T-cell (primary cell): Measurements from ENCODE around the gene NFIA. TPM values are rescaled to one million over a fixed set of nuclear protein-coding genes. Genes with fewer than 3 reads are reported as not detected.

Experiments
- ATAC-seq, 4 experiments: fragments of 200-7000 bp in 3 of 4; fragments of 150-1000 bp in 1 of 4; cut with Tn5 transposase; replicated peaks in 1 of 4; 1 replicate in 3 of 4; 2 replicates in 1 of 4; pipeline ENCODE4 v1.10.0; 2021; ENCODE audit warnings: moderate library complexity in 3 of 4, mild to moderate bottlenecking in 2 of 4, moderate number of reproducible peaks in 1 of 4
- CTCF ChIA-PET, 2 donors: fragments of 300-600 bp; sonication (Branson Sonifier 250); formaldehyde crosslinking; loops; one replicate each; lab custom pipeline; 2022; ENCODE audit warnings: antibody characterized with exemption in 2 of 2; lab: Charles Lee
- POLR2A ChIA-PET, 2 donors: fragments of 300-600 bp; sonication (Branson Sonifier 250); formaldehyde crosslinking; loops; one replicate each; lab custom pipeline; 2022; ENCODE audit warnings: antibody characterized with exemption in 2 of 2; lab: Charles Lee
- DNase-seq, 35 experiments: peaks; one replicate each; pipeline versions ENCODE4 v3.0.0 to v3.0.0-alpha.2; 2013 to 2023
- H3K27ac ChIP-seq: one replicate; pipeline ENCODE4 v1.5.1; 2013; ENCODE audit warnings: low read length
- H3K27me3 ChIP-seq, 2 experiments: replicated peaks in 1 of 2; 1 replicate in 1 of 2; 2 replicates in 1 of 2; pipeline versions ENCODE4 v1.6.1 to v1.7.0; 2013; ENCODE audit warnings: low read length in 1 of 2, mixed read lengths in 1 of 2; ENCODE audit not compliant: control insufficient read depth in 2 of 2, insufficient read depth in 2 of 2; ENCODE audit errors: extremely low read depth in 1 of 2
- H3K36me3 ChIP-seq, 2 donors: 1 replicate in 1 of 2; 2 replicates in 1 of 2; pipeline versions ENCODE4 v1.6.1 to v1.7.0; 2013; ENCODE audit warnings: low read length in 1 of 2; ENCODE audit not compliant: control insufficient read depth in 2 of 2, insufficient read depth in 1 of 2; ENCODE audit errors: extremely low read depth in 1 of 2
- H3K4me1 ChIP-seq, 2 experiments: 1 replicate in 1 of 2; 2 replicates in 1 of 2; pipeline versions ENCODE4 v1.6.1 to v1.7.0; 2013; ENCODE audit warnings: low read length in 2 of 2, mixed read lengths in 1 of 2; ENCODE audit not compliant: insufficient read depth in 2 of 2, control insufficient read depth in 1 of 2; ENCODE audit errors: extremely low read depth in 1 of 2
- H3K4me3 ChIP-seq, 2 donors: 1 replicate in 1 of 2; 2 replicates in 1 of 2; pipeline versions ENCODE4 v1.5.1 to v1.7.0; 2013; ENCODE audit warnings: mild to moderate bottlenecking in 2 of 2, low read length in 1 of 2, moderate library complexity in 1 of 2; ENCODE audit not compliant: control insufficient read depth in 1 of 2; ENCODE audit errors: extremely low read depth in 1 of 2
- H3K9me3 ChIP-seq: 2 replicates; pipeline ENCODE4 v1.7.0; 2013
- H3K27ac Mint-ChIP-seq, 2 donors: one replicate each; pipeline ENCODE4 v1.8.0; 2020 to 2021; ENCODE audit warnings: mild to moderate bottlenecking in 2 of 2, mixed read lengths in 2 of 2
- H3K27me3 Mint-ChIP-seq, 2 donors: one replicate each; pipeline ENCODE4 v1.8.0; 2021 to 2022; ENCODE audit warnings: mixed read lengths in 2 of 2
- H3K36me3 Mint-ChIP-seq: one replicate; pipeline ENCODE4 v1.8.0; 2021; ENCODE audit warnings: mixed read lengths
- H3K4me1 Mint-ChIP-seq, 3 donors: one replicate each; pipeline ENCODE4 v1.8.0; 2020 to 2022; ENCODE audit warnings: mixed read lengths in 3 of 3, mild to moderate bottlenecking in 1 of 3
- H3K4me3 Mint-ChIP-seq, 3 donors: one replicate each; pipeline ENCODE4 v1.8.0; 2020 to 2022; ENCODE audit warnings: mild to moderate bottlenecking in 3 of 3, mixed read lengths in 3 of 3, moderate library complexity in 3 of 3
- H3K9me3 Mint-ChIP-seq, 3 donors: one replicate each; pipeline ENCODE4 v1.8.0; 2020 to 2022; ENCODE audit warnings: mixed read lengths in 3 of 3
- WGBS: methylation state at CpG from one replicate; pipeline ENCODE4 v1.1.5; 2013; ENCODE audit warnings: missing lambda C conversion rate; ENCODE audit not compliant: insufficient coverage; 5-methylcytosine and 5-hydroxymethylcytosine counted together
- total RNA-seq, 35 experiments: library from RNA in 6 of 35; stranded (reverse) in 6 of 35; fragments of 120-200 nt in 1 of 35; gene quantifications; one replicate each; pipeline versions ENCODE4 v1.2.1 to v1.2.4 and lab custom pipeline; 2013 to 2026

The NFIA gene
- total RNA-seq, 5 donors from 2014 or later (not counting 1 experiment from before 2014, with no cell fraction given): 5.1 to 10.1 (median 7.1) TPM

GRCh38 chr1:61270107-61270506 is 187.7 kb downstream of the NFIA start:
- peaks cover 10 to 12% (median 12%) of the 10 kb centered on the region in 3 donors for H3K4me1 Mint-ChIP-seq
- ATAC-seq (no peak), DNase-seq (no peak)
- no peak overlapping the region for H3K27ac Mint-ChIP-seq
- Histone ChIP-seq H3K36me3 (no peaks in the 10 kb centered on the region), H3K4me3 (no peak overlapping the region), H3K9me3 (no peaks in the 10 kb centered on the region), H3K4me1 (no peaks in the 10 kb centered on the region), H3K27ac (no peak overlapping the region), H3K27me3 (no peaks in the 10 kb centered on the region)
- H3K4me3 Mint-ChIP-seq: no peak overlapping the region
- ChIA-PET POLR2A (no interaction called here), CTCF (no interaction called here)
- H3K36me3 Mint-ChIP-seq: no peaks in the 10 kb centered on the region
- peaks cover 0 to 3% of the 10 kb centered on the region in 2 donors for H3K27me3 Mint-ChIP-seq
- no peaks in the 10 kb centered on the region for H3K9me3 Mint-ChIP-seq
- no CpG with 5 or more reads among the region's 2 CpGs for WGBS

DNA sequence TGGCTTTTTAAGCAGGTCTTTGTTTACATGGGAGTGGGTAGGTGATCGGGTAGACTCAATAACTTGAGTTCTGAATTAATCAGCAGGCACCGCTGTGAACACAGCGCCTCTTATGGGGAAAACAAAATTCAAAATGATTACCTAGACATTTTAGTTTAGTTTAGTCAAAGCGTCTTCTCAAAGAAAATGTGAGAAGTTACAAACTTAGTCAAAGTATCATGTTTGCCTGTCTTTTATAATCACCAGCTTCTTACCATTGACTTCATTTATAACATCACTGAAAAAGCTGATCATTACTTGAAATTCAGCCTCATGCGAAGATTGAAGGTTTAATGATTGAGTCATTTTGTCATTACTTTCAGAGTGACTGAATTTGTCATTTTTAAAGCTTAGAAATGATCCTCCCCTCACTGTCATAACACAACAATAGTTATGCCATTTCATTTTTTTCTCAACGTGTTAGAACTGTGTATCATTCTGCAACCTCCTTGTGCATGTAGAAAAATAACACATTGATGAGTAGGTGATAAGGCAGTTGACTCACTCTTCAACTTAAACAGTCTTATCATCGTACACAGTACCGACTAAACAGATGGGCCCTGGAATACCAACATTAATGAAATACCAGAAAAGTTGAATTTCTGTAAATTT is 188.5 kb downstream of the NFIA start:
- Histone ChIP-seq H3K27me3 (no peaks in the 10 kb centered on the region), H3K4me1 (no peaks in the 10 kb centered on the region), H3K4me3 (no peak overlapping the region), H3K36me3 (no peaks in the 10 kb centered on the region), H3K9me3 (no peaks in the 10 kb centered on the region), H3K27ac (no peak overlapping the region)
- 40% methylated on average over 1 of the region's 8 CpGs for WGBS
- POLR2A ChIA-PET: interaction anchor here in 1 of 2 donors (0.5 kb wide), 1 partner anchor 152 kb away, joined by 4 read pairs; no protein-coding TSS in a partner anchor
- Mint-ChIP-seq H3K27ac (no peak overlapping the region), H3K4me1 (peaks cover 10 to 12% (median 12%) of the 10 kb centered on the region in 3 donors), H3K36me3 (no peaks in the 10 kb centered on the region), H3K9me3 (no peaks in the 10 kb centered on the region), H3K4me3 (no peak overlapping the region), H3K27me3 (peaks cover 0 to 3% of the 10 kb centered on the region in 2 donors)
- CTCF ChIA-PET: interaction anchor here in 1 of 2 donors (0.5 kb wide), 1 partner anchor 592 kb away, joined by 4 read pairs; no protein-coding TSS in a partner anchor
- no peak for ATAC-seq
- peak in 1 of 35 experiments; percentile 12 for DNase-seq

GRCh38 chr1:61271412-61271789 is 189.0 kb downstream of the NFIA start:
- no peak overlapping the region for H3K4me3 Mint-ChIP-seq
- CTCF ChIA-PET: interaction anchor here in 1 of 2 donors (0.9 kb wide), 1 partner anchor 221 kb away, joined by 3 read pairs; no protein-coding TSS in a partner anchor

DNA sequence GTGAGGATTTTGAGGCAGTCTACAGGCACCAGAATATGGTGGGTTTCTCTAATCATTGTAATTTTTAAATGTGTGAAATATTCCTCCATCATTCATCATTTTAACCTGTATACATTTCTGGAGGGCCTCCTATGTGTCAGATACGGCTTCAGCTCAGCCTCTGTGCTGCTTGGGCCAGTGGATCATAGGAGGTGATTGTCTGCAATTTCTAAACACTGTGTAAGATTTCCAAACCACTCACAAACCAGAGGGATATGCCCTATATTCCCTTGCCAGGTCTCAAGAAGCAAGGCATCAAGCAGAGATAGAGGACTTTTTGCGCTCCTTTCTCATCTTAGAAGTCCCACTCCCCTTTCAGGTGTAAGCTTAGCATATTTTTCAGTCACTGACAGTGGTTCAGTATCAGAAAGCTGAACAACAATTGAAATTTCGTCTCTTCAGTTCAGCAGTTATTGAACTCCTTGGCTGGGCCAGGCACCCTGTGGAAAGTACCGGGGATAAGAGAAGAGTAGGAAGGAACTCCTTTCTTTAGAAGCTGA is 190.9 kb downstream of the NFIA start:
- Histone ChIP-seq H3K27me3 (no peaks in the 10 kb centered on the region), H3K4me3 (no peak overlapping the region), H3K36me3 (no peaks in the 10 kb centered on the region), H3K27ac (no peak overlapping the region), H3K9me3 (no peaks in the 10 kb centered on the region), H3K4me1 (no peaks in the 10 kb centered on the region)
- CTCF ChIA-PET: no interaction called here
- POLR2A ChIA-PET: no interaction called here
- ATAC-seq (no peak), DNase-seq (no peak)
- Mint-ChIP-seq H3K27me3 (peaks cover 0 to 3% of the 10 kb centered on the region in 2 donors), H3K27ac (no peak overlapping the region), H3K4me3 (no peak overlapping the region), H3K4me1 (peaks cover 10 to 12% (median 12%) of the 10 kb centered on the region in 3 donors), H3K9me3 (no peaks in the 10 kb centered on the region), H3K36me3 (no peaks in the 10 kb centered on the region)
- 100% methylated on average over 1 of the region's 4 CpGs for WGBS

More at GRCh38 chr1:61271412-61271789, 189.0 kb downstream of the NFIA start:
- Histone ChIP-seq H3K27ac (no peak overlapping the region), H3K4me3 (no peak overlapping the region), H3K4me1 (no peaks in the 10 kb centered on the region), H3K9me3 (no peaks in the 10 kb centered on the region), H3K36me3 (no peaks in the 10 kb centered on the region), H3K27me3 (no peaks in the 10 kb centered on the region)
- POLR2A ChIA-PET: no interaction called here
- DNase-seq: no peak
- WGBS: 100% methylated on average over 1 of the region's 5 CpGs
- Mint-ChIP-seq H3K27ac (no peak overlapping the region), H3K36me3 (no peaks in the 10 kb centered on the region), H3K27me3 (peaks cover 0 to 3% of the 10 kb centered on the region in 2 donors), H3K4me1 (peaks cover 10 to 12% (median 12%) of the 10 kb centered on the region in 3 donors), H3K9me3 (no peaks in the 10 kb centered on the region)
- no peak for ATAC-seq

- no peaks in the 10 kb centered on the region for H3K9me3 Mint-ChIP-seq
- H3K4me1 Mint-ChIP-seq: peaks cover 10 to 12% (median 11%) of the 10 kb centered on the region in 3 donors
- no peak for ATAC-seq
These were observed 191.5 kb downstream of the NFIA start for GRCh38 chr1:61273861-61274260.

DNA sequence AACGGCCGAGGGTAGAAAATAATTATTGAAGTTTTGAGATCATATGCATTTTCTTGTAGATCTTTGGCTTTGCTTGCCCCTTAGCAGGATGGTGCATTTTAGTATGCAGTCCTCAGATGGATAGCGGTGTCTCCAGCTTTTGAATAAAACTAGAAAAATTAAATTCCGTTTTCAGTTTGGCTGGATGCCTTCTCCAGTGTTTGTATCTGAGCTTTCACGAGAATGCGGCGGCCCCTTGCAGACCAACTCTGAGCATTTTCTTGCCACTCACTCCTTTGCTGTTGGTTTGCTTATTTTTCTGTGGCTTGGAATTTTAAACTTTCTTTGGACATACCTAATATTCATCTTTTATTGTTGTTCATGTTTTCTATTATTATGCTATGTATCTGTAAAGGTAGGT is 192.6 kb downstream of the NFIA start:
- Mint-ChIP-seq H3K36me3 (peaks cover under 1% of the 10 kb centered on the region), H3K4me3 (no peak overlapping the region), H3K4me1 (peaks cover 0 to 8% (median 7%) of the 10 kb centered on the region in 3 donors), H3K27ac (no peak overlapping the region), H3K27me3 (peaks cover 0 to 3% of the 10 kb centered on the region in 2 donors), H3K9me3 (no peaks in the 10 kb centered on the region)
- no peaks in the 10 kb centered on the region for H3K4me1 ChIP-seq
- ChIA-PET CTCF (no interaction called here), POLR2A (no interaction called here)
- no peak for DNase-seq
- no peaks in the 10 kb centered on the region for H3K36me3 ChIP-seq
- H3K4me3 ChIP-seq: no peak overlapping the region
- H3K9me3 ChIP-seq: no peaks in the 10 kb centered on the region
- no peak overlapping the region for H3K27ac ChIP-seq
- no peak for ATAC-seq
- no peaks in the 10 kb centered on the region for H3K27me3 ChIP-seq
- 94% methylated on average over 7 of the region's 7 CpGs for WGBS

More at GRCh38 chr1:61273861-61274260, 191.5 kb downstream of the NFIA start:
- H3K27me3 Mint-ChIP-seq: peaks cover 0 to 3% of the 10 kb centered on the region in 2 donors
- no peak overlapping the region for H3K4me3 Mint-ChIP-seq
- POLR2A ChIA-PET: no interaction called here
- Histone ChIP-seq H3K27me3 (no peaks in the 10 kb centered on the region), H3K4me3 (no peak overlapping the region), H3K27ac (no peak overlapping the region), H3K4me1 (no peaks in the 10 kb centered on the region), H3K36me3 (no peaks in the 10 kb centered on the region), H3K9me3 (no peaks in the 10 kb centered on the region)
- CTCF ChIA-PET: no interaction called here
- no CpG with 5 or more reads among the region's 5 CpGs for WGBS
- H3K36me3 Mint-ChIP-seq: no peaks in the 10 kb centered on the region
- no peak for DNase-seq
- H3K27ac Mint-ChIP-seq: no peak overlapping the region
